Activated T-cell treated with anti-CD3 and anti-CD28 coated beads for 4 hours (primary cell): Measurements from ENCODE around the gene MEF2C.
"Not testable (repeated sequence)": the region's sequence is repeated elsewhere in the genome, so short reads cannot be mapped to it uniquely, and the experiment has no call there.

Experiments
- DNase-seq: peaks from one replicate; pipeline ENCODE4 v3.0.0-alpha.2; 2020

The MEF2C gene

GRCh38 chr5:88793797-88794196 is 89.2 kb downstream of the MEF2C start:
- not testable (repeated sequence) for DNase-seq

GRCh38 chr5:88792144-88792840 is 90.7 kb downstream of the MEF2C start:
- DNase-seq = no peak

- DNase-seq = no peak
Measured at GRCh38 chr5:88787856-88788255, 95.1 kb downstream of the MEF2C start.

GRCh38 chr5:88786789-88787188 is 96.2 kb downstream of the MEF2C start:
- DNase-seq = no peak

GRCh38 chr5:88785746-88786565 is 97.0 kb downstream of the MEF2C start:
- no peak for DNase-seq

- no peak for DNase-seq
Measured at GRCh38 chr5:88782571-88782970, 100.4 kb downstream of the MEF2C start.

GRCh38 chr5:88780736-88781135 is 102.2 kb downstream of the MEF2C start:
- no peak for DNase-seq

GRCh38 chr5:88778736-88779135 is 104.2 kb downstream of the MEF2C start:
- DNase-seq = no peak

GRCh38 chr5:88776692-88777091 is 106.3 kb downstream of the MEF2C start:
- DNase-seq = no peak

GRCh38 chr5:88772831-88773230 is 110.2 kb downstream of the MEF2C start:
- no peak for DNase-seq

GRCh38 chr5:88772047-88772446 is 110.9 kb downstream of the MEF2C start:
- no peak for DNase-seq

GRCh38 chr5:88770276-88771257 is 112.4 kb downstream of the MEF2C start:
- DNase-seq = no peak

GRCh38 chr5:88769165-88769564 is 113.8 kb downstream of the MEF2C start:
- DNase-seq = no peak

- no peak for DNase-seq
Measured at GRCh38 chr5:88768411-88768810, 114.6 kb downstream of the MEF2C start.

GRCh38 chr5:88765798-88766197 is 117.2 kb downstream of the MEF2C start:
- no peak for DNase-seq

- DNase-seq = no peak
Measured at GRCh38 chr5:88765171-88765570, 117.8 kb downstream of the MEF2C start.

GRCh38 chr5:88761939-88762338 is 121.0 kb downstream of the MEF2C start:
- DNase-seq = no peak

- DNase-seq = no peak
Measured at GRCh38 chr5:88761269-88761850, 121.6 kb downstream of the MEF2C start.

- DNase-seq = no peak
Measured at GRCh38 chr5:88760527-88760926, 122.5 kb downstream of the MEF2C start.

GRCh38 chr5:88758591-88758990 is 124.4 kb downstream of the MEF2C start:
- no peak for DNase-seq

GRCh38 chr5:88758184-88758583 is 124.8 kb downstream of the MEF2C start:
- no peak for DNase-seq

GRCh38 chr5:88756953-88757352 is 126.0 kb downstream of the MEF2C start:
- DNase-seq = no peak

GRCh38 chr5:88748666-88749065 is 134.3 kb downstream of the MEF2C start:
- DNase-seq = no peak
